Measurements from ENCODE around the gene KRT12.

Gene KRT12

DNA sequence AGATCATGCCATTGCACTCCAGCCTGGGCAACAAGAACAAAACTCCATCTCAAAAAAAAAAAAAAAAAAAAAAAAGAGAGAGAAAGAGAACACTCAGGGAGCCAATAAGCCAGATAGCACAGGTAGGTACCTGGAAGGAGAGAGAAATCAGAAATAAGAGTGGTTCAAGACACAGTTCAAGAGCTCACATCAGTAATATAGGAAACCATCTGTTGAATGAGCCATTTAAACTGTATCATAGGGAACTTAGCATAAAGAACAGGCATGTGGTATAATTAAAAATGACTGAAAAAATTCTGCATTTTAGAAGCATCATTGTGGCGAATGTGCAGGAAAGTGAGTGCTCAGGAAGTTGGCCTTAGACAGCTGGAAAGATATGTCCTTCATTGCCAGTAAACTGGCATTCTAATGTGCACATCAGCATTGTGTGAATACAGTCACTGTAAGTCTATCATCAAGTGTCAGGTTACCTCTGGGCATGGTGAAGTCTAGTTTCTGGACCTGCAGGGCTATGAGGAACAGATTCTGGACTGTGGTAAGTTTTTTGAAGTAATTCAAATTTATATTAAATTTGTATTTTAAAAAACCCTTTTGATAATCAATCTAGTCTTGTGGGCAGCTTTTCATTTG lies 20.4 kb downstream of the KRT12 start:
- Histone ChIP-seq H3K27me3 (replicated peaks in 2 of 5; ENCODE audit: control insufficient read depth in 4 of 5, insufficient read depth in 5 of 5, low read length in 4 of 5) (peaks cover 5 to 35% (median 26%) of the 10 kb centered on the region in 5 experiments), H3K36me3 (ENCODE audit: control insufficient read depth in 4 of 4, insufficient read depth in 4 of 4, low read length in 3 of 4) (no peaks in the 10 kb centered on the region), H3K27ac (ENCODE audit: insufficient read depth in 1 of 2, low read depth in 1 of 2, low read length in 2 of 2, poor library complexity in 1 of 2, severe bottlenecking in 2 of 2) (no peak overlapping the region), H3K9me3 (ENCODE audit: control extremely low read depth in 1 of 5, control insufficient read depth in 4 of 5, insufficient read depth in 2 of 5, low read depth in 1 of 5, low read length in 4 of 5) (no peaks in the 10 kb centered on the region), H3K4me3 (ENCODE audit: control insufficient read depth in 1 of 7, extremely low read depth in 1 of 7, insufficient read depth in 4 of 7, low read depth in 2 of 7, low read length in 6 of 7) (no peak overlapping the region), H3K4me1 (ENCODE audit: control extremely low read depth in 1 of 4, control insufficient read depth in 4 of 4, insufficient read depth in 4 of 4, low read length in 3 of 4) (no peaks in the 10 kb centered on the region)
- peak in 1 of 3 donors; percentile 14 for DNase-seq
- WGBS (ENCODE audit: insufficient coverage) = 67% methylated on average over 1 of the region's 1 CpG
- CTCF ChIA-PET = interaction anchor here (0.8 kb wide), 1 partner anchor 9 kb away, joined by 4 read pairs; no protein-coding TSS in a partner anchor
- POLR2A ChIA-PET = no interaction called here

GRCh38 chr17:40844671-40845107 lies 22.3 kb downstream of the KRT12 start:
- DNase-seq = no peak
- Histone ChIP-seq H3K9me3 (ENCODE audit: control extremely low read depth in 1 of 5, control insufficient read depth in 4 of 5, insufficient read depth in 2 of 5, low read depth in 1 of 5, low read length in 4 of 5) (no peaks in the 10 kb centered on the region), H3K27ac (ENCODE audit: insufficient read depth in 1 of 2, low read depth in 1 of 2, low read length in 2 of 2, poor library complexity in 1 of 2, severe bottlenecking in 2 of 2) (no peak overlapping the region), H3K4me1 (ENCODE audit: control extremely low read depth in 1 of 4, control insufficient read depth in 4 of 4, insufficient read depth in 4 of 4, low read length in 3 of 4) (no peaks in the 10 kb centered on the region), H3K36me3 (ENCODE audit: control insufficient read depth in 4 of 4, insufficient read depth in 4 of 4, low read length in 3 of 4) (no peaks in the 10 kb centered on the region), H3K27me3 (replicated peaks in 2 of 5; ENCODE audit: control insufficient read depth in 4 of 5, insufficient read depth in 5 of 5, low read length in 4 of 5) (peaks cover 11 to 38% (median 16%) of the 10 kb centered on the region in 5 experiments), H3K4me3 (ENCODE audit: control insufficient read depth in 1 of 7, extremely low read depth in 1 of 7, insufficient read depth in 4 of 7, low read depth in 2 of 7, low read length in 6 of 7) (no peak overlapping the region)
- ChIA-PET POLR2A (no interaction called here), CTCF (interaction anchor here (1.2 kb wide), 1 partner anchor 12 kb away, joined by 3 read pairs; no protein-coding TSS in a partner anchor)
- WGBS (ENCODE audit: insufficient coverage) = 63% methylated on average over 3 of the region's 4 CpGs

DNA sequence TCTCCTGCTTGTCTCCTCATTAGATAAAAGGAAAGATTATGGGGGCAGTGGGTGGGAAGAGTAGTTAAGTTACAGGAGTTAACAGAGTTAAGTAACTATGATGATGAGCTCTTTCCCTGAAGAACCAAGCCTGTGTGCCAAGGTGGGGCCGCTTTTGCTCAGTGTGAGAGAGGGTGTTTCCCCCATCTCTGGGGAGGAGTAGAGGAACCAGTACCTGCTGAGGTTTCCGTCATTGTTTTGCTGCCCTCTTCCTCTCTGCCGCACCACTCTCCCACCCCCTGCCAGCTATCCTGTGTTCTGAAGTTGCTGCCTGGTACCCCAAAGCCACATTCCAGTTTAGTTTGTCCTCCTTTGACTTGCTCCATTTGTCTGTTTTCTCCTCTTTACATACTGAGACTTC lies 23.8 kb downstream of the KRT12 start:
- Histone ChIP-seq H3K36me3 (ENCODE audit: control insufficient read depth in 4 of 4, insufficient read depth in 4 of 4, low read length in 3 of 4) (no peaks in the 10 kb centered on the region), H3K4me1 (ENCODE audit: control extremely low read depth in 1 of 4, control insufficient read depth in 4 of 4, insufficient read depth in 4 of 4, low read length in 3 of 4) (no peaks in the 10 kb centered on the region), H3K27ac (ENCODE audit: insufficient read depth in 1 of 2, low read depth in 1 of 2, low read length in 2 of 2, poor library complexity in 1 of 2, severe bottlenecking in 2 of 2) (no peak overlapping the region), H3K9me3 (ENCODE audit: control extremely low read depth in 1 of 5, control insufficient read depth in 4 of 5, insufficient read depth in 2 of 5, low read depth in 1 of 5, low read length in 4 of 5) (no peaks in the 10 kb centered on the region), H3K27me3 (replicated peaks in 2 of 5; ENCODE audit: control insufficient read depth in 4 of 5, insufficient read depth in 5 of 5, low read length in 4 of 5) (peaks cover 11 to 40% (median 14%) of the 10 kb centered on the region in 5 experiments), H3K4me3 (ENCODE audit: control insufficient read depth in 1 of 7, extremely low read depth in 1 of 7, insufficient read depth in 4 of 7, low read depth in 2 of 7, low read length in 6 of 7) (no peak overlapping the region)
- POLR2A ChIA-PET = no interaction called here
- no peak for DNase-seq
- CTCF ChIA-PET = interaction anchor here (0.7 kb wide), 1 partner anchor 14 kb away, joined by 3 read pairs; no protein-coding TSS in a partner anchor
- 63% methylated on average over 3 of the region's 3 CpGs for WGBS (ENCODE audit: insufficient coverage)

GRCh38 chr17:40841246-40841645 lies 25.8 kb downstream of the KRT12 start:
- H3K4me3 ChIP-seq (ENCODE audit: control insufficient read depth in 1 of 7, extremely low read depth in 1 of 7, insufficient read depth in 4 of 7, low read depth in 2 of 7, low read length in 6 of 7) = no peak overlapping the region
- H3K9me3 ChIP-seq (ENCODE audit: control extremely low read depth in 1 of 5, control insufficient read depth in 4 of 5, insufficient read depth in 2 of 5, low read depth in 1 of 5, low read length in 4 of 5) = no peaks in the 10 kb centered on the region
- no peak overlapping the region for H3K27ac ChIP-seq (ENCODE audit: insufficient read depth in 1 of 2, low read depth in 1 of 2, low read length in 2 of 2, poor library complexity in 1 of 2, severe bottlenecking in 2 of 2)
- H3K4me1 ChIP-seq (ENCODE audit: control extremely low read depth in 1 of 4, control insufficient read depth in 4 of 4, insufficient read depth in 4 of 4, low read length in 3 of 4) = no peaks in the 10 kb centered on the region
- DNase-seq = no peak
- peaks cover 7 to 40% (median 10%) of the 10 kb centered on the region in 5 experiments for H3K27me3 ChIP-seq (replicated peaks in 2 of 5; ENCODE audit: control insufficient read depth in 4 of 5, insufficient read depth in 5 of 5, low read length in 4 of 5)
- POLR2A ChIA-PET = no interaction called here
- no peaks in the 10 kb centered on the region for H3K36me3 ChIP-seq (ENCODE audit: control insufficient read depth in 4 of 4, insufficient read depth in 4 of 4, low read length in 3 of 4)
- CTCF ChIA-PET = no interaction called here
- WGBS (ENCODE audit: insufficient coverage) = no CpG with 5 or more reads among the region's 3 CpGs

DNA sequence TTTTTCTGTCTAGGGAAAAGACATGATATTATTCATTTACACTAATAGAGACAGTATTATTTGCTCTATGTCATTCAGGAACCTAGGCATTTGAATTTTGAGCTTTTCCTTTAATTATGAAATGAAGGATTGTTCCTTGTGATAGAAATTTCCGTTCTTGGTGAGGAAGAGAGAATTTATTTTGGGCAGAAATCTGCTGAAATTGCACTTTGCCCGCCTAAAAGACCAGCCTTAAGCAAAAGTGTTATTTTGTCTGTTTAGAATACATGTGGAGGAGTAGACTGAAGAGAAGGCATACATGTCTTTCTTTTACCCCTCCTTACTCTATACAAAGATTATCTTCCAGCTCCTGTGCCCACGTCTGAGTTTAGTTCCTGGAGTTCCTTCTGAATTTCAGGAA lies 27.8 kb downstream of the KRT12 start:
- ChIA-PET CTCF (no interaction called here), POLR2A (no interaction called here)
- Histone ChIP-seq H3K36me3 (ENCODE audit: control insufficient read depth in 4 of 4, insufficient read depth in 4 of 4, low read length in 3 of 4) (peaks cover 0 to 5% (median 2%) of the 10 kb centered on the region in 4 experiments), H3K27ac (ENCODE audit: insufficient read depth in 1 of 2, low read depth in 1 of 2, low read length in 2 of 2, poor library complexity in 1 of 2, severe bottlenecking in 2 of 2) (no peak overlapping the region), H3K9me3 (ENCODE audit: control extremely low read depth in 1 of 5, control insufficient read depth in 4 of 5, insufficient read depth in 2 of 5, low read depth in 1 of 5, low read length in 4 of 5) (no peaks in the 10 kb centered on the region), H3K4me3 (ENCODE audit: control insufficient read depth in 1 of 7, extremely low read depth in 1 of 7, insufficient read depth in 4 of 7, low read depth in 2 of 7, low read length in 6 of 7) (no peak overlapping the region), H3K27me3 (replicated peaks in 2 of 5; ENCODE audit: control insufficient read depth in 4 of 5, insufficient read depth in 5 of 5, low read length in 4 of 5) (peaks cover 3 to 36% (median 10%) of the 10 kb centered on the region in 5 experiments), H3K4me1 (ENCODE audit: control extremely low read depth in 1 of 4, control insufficient read depth in 4 of 4, insufficient read depth in 4 of 4, low read length in 3 of 4) (no peaks in the 10 kb centered on the region)
- 56% methylated on average over 1 of the region's 3 CpGs for WGBS (ENCODE audit: insufficient coverage)
- DNase-seq = no peak

DNA sequence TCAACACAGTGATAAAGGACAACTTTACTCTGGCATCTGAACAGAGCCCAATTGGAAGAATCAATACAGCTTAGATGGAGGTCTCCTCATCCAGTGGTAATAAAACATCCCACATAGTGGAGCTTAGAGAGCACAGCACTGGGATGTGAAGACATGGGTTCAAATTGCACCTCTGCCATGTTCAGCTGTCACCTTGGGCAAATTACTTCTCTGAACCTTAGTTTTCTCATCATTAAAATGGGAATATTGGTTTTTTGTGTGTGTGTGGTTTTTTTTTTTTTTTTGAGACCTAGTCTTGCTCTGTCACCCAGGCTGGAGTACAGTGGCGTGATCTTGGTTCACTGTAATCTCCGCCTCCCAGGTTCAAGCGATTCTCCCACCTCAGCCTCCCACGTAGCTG lies 31.0 kb downstream of the KRT12 start:
- Histone ChIP-seq H3K36me3 (ENCODE audit: control insufficient read depth in 4 of 4, insufficient read depth in 4 of 4, low read length in 3 of 4) (peaks cover 0 to 5% (median 2%) of the 10 kb centered on the region in 4 experiments), H3K9me3 (ENCODE audit: control extremely low read depth in 1 of 5, control insufficient read depth in 4 of 5, insufficient read depth in 2 of 5, low read depth in 1 of 5, low read length in 4 of 5) (no peaks in the 10 kb centered on the region), H3K27me3 (replicated peaks in 2 of 5; ENCODE audit: control insufficient read depth in 4 of 5, insufficient read depth in 5 of 5, low read length in 4 of 5) (peaks cover 0 to 14% (median 4%) of the 10 kb centered on the region in 5 experiments), H3K4me3 (ENCODE audit: control insufficient read depth in 1 of 7, extremely low read depth in 1 of 7, insufficient read depth in 4 of 7, low read depth in 2 of 7, low read length in 6 of 7) (no peak overlapping the region), H3K4me1 (ENCODE audit: control extremely low read depth in 1 of 4, control insufficient read depth in 4 of 4, insufficient read depth in 4 of 4, low read length in 3 of 4) (no peaks in the 10 kb centered on the region), H3K27ac (ENCODE audit: insufficient read depth in 1 of 2, low read depth in 1 of 2, low read length in 2 of 2, poor library complexity in 1 of 2, severe bottlenecking in 2 of 2) (no peak overlapping the region)
- no peak for DNase-seq
- CTCF ChIA-PET = no interaction called here
- 100% methylated on average over 4 of the region's 4 CpGs for WGBS (ENCODE audit: insufficient coverage)
- POLR2A ChIA-PET = no interaction called here

GRCh38 chr17:40833882-40834281 lies 33.1 kb downstream of the KRT12 start:
- ChIA-PET CTCF (no interaction called here), POLR2A (no interaction called here)
- Histone ChIP-seq H3K27me3 (replicated peaks in 2 of 5; ENCODE audit: control insufficient read depth in 4 of 5, insufficient read depth in 5 of 5, low read length in 4 of 5) (no peaks in the 10 kb centered on the region), H3K4me3 (ENCODE audit: control insufficient read depth in 1 of 7, extremely low read depth in 1 of 7, insufficient read depth in 4 of 7, low read depth in 2 of 7, low read length in 6 of 7) (no peak overlapping the region), H3K36me3 (ENCODE audit: control insufficient read depth in 4 of 4, insufficient read depth in 4 of 4, low read length in 3 of 4) (peaks cover 0 to 5% (median 2%) of the 10 kb centered on the region in 4 experiments), H3K27ac (ENCODE audit: insufficient read depth in 1 of 2, low read depth in 1 of 2, low read length in 2 of 2, poor library complexity in 1 of 2, severe bottlenecking in 2 of 2) (no peak overlapping the region), H3K9me3 (ENCODE audit: control extremely low read depth in 1 of 5, control insufficient read depth in 4 of 5, insufficient read depth in 2 of 5, low read depth in 1 of 5, low read length in 4 of 5) (no peaks in the 10 kb centered on the region), H3K4me1 (ENCODE audit: control extremely low read depth in 1 of 4, control insufficient read depth in 4 of 4, insufficient read depth in 4 of 4, low read length in 3 of 4) (no peaks in the 10 kb centered on the region)
- DNase-seq = no peak
